Measurements from ENCODE around the gene ANTKMT. TPM values are rescaled to one million over a fixed set of nuclear protein-coding genes. Genes with fewer than 3 reads are reported as not detected.

The ANTKMT gene
- 41.8 TPM in 2 replicates for total RNA-seq

GRCh38 chr16:720990-721764 lies at the start of gene ANTKMT:
ANTKMT (plus strand) TSS chr16:721146; CDS start chr16:721275, 129 bp downstream.

GRCh38 chr16:674968-675883 lies 45.7 kb upstream of the ANTKMT start, which contains the start of gene RHBDL1:
RHBDL1 (plus strand) TSS chr16:675671; CDS start chr16:675791, 120 bp downstream.

GRCh38 chr16:679814-680624 lies 40.9 kb upstream of the ANTKMT start, which contains the start of gene STUB1:
STUB1 (plus strand) TSS chr16:680410; CDS start chr16:680526, 116 bp downstream.

DNA sequence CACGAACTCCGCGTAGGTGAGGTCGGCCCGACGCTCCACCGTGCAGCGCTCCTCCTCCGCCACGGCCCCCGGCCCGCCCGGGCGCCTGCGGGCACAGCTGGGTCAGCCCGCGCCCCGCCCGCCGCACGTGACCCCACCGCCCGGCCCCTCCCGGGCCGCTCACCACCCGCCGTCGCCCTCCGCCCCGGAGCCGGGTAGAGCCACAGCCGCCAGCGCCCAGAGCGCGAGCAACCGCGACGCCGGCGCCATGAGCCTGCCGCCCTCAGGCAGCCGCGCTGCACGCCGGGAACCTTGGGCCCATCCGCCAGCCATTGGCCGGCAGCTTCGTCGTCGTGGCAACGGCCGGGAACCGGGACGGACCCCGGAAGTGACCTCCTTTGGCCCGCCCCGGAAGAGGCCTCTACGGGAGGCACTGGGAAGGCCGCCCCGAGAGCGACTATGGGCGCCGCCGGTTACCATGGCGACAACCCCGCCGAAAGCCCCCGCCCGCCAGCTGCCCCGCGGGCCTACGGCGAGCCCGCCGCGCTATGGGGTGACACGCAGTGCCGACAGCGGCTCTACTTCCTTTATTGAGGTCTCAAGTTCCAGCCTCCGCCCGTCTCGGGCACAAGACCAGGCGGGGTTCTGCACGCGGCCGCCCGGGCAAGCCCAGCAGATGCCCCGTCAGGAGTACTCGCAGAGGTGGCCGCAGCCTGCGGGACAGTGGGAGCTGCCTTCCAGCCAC lies 36.7 kb upstream of the ANTKMT start, which contains the start of gene JMJD8:
Gene JMJD8 (minus strand): TSS at position 264 of the 724 bp plus-strand sequence. CDS start 15 bp downstream, at position 249.

DNA sequence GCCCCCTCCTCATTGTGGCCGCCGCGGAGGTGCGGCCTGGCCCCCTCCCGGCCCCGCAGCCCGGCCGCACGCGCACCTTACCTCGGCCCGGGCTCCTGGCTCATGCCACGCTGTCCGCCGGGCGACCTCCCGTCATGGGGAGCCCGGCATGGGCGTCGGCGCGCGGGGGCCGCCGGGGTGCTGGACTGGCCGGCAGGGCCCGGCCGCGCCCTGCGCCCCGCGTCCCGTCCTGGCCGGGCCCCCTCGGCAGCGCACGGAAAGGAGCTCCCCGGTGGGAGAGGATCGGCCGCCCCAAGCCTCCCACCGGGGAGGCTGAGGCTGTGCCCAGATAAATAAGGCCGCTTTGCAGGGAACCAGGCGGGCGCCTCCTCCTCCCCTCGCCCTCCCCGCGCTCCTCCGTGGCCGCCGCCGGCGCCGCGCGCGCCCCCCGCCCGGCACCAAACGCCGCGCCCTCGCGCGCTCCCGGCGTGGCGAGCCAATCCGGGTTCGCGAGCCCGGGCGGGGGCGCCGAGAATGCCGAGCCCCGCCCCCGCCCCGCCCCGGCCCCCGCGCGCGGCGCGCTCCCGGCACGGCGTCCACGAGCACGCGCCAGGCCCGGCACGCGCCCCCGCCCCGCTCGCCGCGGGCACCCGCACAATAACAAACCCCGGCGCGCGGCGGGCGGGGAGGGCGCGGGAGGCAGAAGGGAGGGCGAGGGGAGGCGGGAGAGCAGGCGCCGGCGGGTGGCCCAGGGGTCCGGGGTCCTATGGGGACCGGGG lies 15.3 kb upstream of the ANTKMT start, which contains the start of gene FBXL16:
Gene FBXL16 (minus strand): TSS at position 371 of the 758 bp plus-strand sequence. CDS start 8,396 bp downstream, outside the sequence.

DNA sequence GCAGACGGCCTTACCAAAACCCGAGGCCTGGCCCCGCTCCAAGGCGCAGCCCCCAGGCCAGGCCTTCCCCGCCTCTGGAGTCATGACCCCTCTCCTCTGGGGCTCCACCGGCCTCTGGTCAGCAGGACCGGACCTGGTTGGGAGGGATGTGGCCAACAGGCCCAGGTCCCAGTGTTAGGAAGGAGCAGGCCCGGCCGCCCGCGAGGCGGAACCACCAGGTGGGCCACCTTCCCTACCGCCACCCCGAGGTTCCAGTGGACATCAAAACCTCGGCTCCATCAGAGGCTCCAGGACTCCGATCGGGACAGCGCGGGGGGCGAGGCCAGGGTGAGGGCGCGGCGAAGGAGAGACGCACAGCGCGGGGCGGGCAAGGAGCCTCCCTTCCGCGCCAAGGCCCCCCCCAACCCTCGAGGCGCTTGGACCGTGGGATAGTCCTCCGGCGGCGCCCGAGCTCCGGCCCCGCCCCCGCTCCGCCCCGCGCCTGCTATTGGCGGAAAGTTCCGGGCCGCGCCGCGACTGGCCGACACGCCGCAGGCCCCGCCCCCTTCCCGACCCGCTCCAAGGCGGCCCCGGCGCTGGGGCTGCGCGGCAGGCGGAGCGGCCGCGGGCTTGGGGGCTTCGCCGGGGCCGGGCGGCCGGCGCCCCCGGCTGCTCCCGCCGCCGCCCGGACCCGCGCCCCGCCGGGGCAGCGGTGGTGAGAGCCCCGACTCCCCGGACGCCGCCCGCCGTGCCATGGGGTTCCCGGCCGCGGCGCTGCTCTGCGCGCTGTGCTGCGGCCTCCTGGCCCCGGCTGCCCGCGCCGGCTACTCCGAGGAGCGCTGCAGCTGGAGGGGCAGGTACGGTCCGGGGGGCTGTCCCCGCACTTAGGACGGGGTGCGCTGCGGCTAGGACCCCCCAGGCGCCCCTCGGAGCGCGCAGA lies 6.1 kb upstream of the ANTKMT start, which contains the start of gene METRN:
Gene METRN (plus strand): TSS at position 561 of the 919 bp plus-strand sequence. CDS start 172 bp downstream, at position 733.

DNA sequence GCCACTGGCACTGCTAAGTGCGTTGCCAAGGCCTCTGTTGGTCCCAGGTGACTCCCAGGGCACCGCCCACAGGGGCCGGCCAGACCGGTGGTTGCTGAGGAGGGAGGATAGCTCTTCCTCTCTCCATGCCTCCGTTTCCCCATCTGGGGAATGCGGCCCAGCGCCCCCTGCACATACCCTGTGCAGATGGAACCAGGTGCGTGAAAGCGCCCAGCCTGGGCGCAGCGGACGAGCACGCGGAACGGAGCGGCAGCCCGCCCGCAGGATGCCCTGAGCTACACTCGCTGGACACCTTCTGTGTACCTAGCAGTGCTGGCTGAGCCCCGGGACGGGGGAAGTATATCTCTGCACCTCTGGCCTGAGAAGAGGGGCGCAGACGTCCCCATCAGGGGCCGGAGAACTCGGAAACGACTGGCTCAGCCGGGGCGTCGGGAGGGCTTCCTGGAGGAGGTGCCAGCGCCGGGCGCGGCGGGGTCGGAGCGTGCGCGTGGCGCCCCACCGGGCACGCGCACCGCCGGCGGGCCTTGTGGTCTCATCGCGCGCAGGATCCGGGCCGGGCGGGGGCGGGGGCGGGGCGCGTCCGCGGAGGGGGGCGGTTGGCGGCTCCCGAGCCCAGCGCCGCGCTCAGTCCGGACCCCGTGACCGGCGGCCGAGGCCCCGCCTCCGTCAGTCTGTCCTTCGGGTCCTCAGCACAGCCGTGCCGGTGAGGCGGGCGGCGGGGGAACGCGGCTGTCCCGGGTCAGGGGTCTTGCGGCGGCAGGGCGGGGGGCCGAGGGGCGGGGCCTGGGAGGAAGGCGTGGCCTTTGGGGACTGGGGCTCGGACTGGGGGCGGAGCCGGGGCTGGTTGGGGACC lies 5.7 kb downstream of the ANTKMT start, which contains the start of the genes CCDC78 and HAGHL:
Gene CCDC78 (minus strand): TSS at position 6 of the 853 bp plus-strand sequence. CDS start 76 bp downstream, outside the sequence.
Gene HAGHL (plus strand): TSS at position 669 of the 853 bp plus-strand sequence. CDS start 404 bp downstream, outside the sequence.

DNA sequence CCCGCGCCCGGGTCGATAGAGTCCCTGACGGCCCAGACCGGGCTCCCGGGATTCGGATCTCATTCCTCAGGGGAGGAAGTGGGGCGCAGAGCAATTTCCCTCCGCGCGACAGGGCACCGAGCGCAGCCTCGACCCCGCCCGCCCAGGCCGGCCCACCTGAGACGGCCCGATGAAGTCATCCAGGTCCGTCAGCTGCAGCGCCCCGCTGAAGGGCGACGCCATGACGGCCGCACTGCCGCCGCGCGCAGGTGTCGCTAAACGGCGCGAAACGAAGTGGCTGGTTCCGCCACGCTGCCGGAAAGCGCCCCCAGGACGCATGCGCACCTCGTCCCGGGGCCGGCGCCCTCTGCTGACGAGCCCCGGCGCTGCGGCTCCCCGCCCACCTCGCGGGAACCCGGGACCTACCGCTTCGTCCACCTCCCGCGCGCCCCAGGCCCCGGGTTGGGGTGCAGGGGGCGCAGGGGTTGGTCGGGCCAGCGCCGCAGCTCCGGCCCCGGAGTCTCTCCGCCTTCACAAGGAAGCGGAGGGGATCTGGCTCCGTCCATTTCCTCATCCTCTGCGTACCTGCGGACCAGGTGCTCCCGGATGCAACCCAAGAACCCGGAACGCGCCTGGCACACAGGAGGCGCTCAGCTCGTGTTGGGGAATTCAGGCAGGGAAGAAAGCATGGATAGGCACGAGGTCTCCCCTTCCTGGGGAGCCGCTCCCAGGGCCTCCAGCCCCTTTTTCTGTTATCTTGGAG lies 20.0 kb downstream of the ANTKMT start, which contains the start of gene CIAO3:
Gene CIAO3 (minus strand): TSS at position 234 of the 742 bp plus-strand sequence. CDS start 12 bp downstream, at position 222.

GRCh38 chr16:760545-761343 lies 39.8 kb downstream of the ANTKMT start, which contains the start of gene MSLN:
MSLN (plus strand) TSS chr16:760734; CDS start chr16:762681, 1,947 bp downstream.

Other genes starting within 250 kb of the ANTKMT start
- gene CAPN15, start 193.4 kb upstream of the ANTKMT start, total RNA-seq = 37.4 and 47.7 TPM in 2 replicates
- gene PRR35, start 160.8 kb upstream of the ANTKMT start, total RNA-seq = not detected in 2 replicates
- 2.2 and 13.1 TPM in 2 replicates for gene NHLRC4, start 154.1 kb upstream of the ANTKMT start, total RNA-seq
- 38.7 and 40.2 TPM in 2 replicates for gene PIGQ, start 151.2 kb upstream of the ANTKMT start, total RNA-seq
- gene RAB40C, start 131.1 kb upstream of the ANTKMT start, total RNA-seq = 14.5 and 15.1 TPM in 2 replicates
- gene WFIKKN1, start 90.2 kb upstream of the ANTKMT start, total RNA-seq = 0.13 and 2.6 TPM in 2 replicates
- gene METTL26, start 84.8 kb upstream of the ANTKMT start, total RNA-seq = 169 and 173 TPM in 2 replicates
- gene MCRIP2, start 79.3 kb upstream of the ANTKMT start, total RNA-seq = 10.8 and 20.2 TPM in 2 replicates
- gene WDR90, start 71.8 kb upstream of the ANTKMT start, total RNA-seq = 7.1 and 19.2 TPM in 2 replicates
- 41.0 and 52.7 TPM in 2 replicates for gene RHOT2, start 53.0 kb upstream of the ANTKMT start, total RNA-seq
- gene RHBDL1, start 45.5 kb upstream of the ANTKMT start, total RNA-seq = 0.78 and 2.1 TPM in 2 replicates
- 93.3 and 150 TPM in 2 replicates for gene STUB1, start 40.7 kb upstream of the ANTKMT start, total RNA-seq
- 65.6 and 101 TPM in 2 replicates for gene JMJD8, start 36.8 kb upstream of the ANTKMT start, total RNA-seq
- 9.4 and 21.4 TPM in 2 replicates for gene WDR24, start 30.7 kb upstream of the ANTKMT start, total RNA-seq
- 0.08 and 0.91 TPM in 2 replicates for gene FBXL16, start 15.3 kb upstream of the ANTKMT start, total RNA-seq
- gene METRN, start 6.0 kb upstream of the ANTKMT start, total RNA-seq = 34.3 and 76.0 TPM in 2 replicates
- gene CCDC78, start 5.3 kb downstream of the ANTKMT start, total RNA-seq = 4.8 TPM in 1 of 2 replicates, not detected in the other
- gene HAGHL, start 6.0 kb downstream of the ANTKMT start, total RNA-seq = 10.6 and 14.7 TPM in 2 replicates
- gene CIAO3, start 19.9 kb downstream of the ANTKMT start, total RNA-seq = 24.6 and 26.3 TPM in 2 replicates
- gene MSLN, start 39.6 kb downstream of the ANTKMT start, total RNA-seq = 0.13 TPM in 1 of 2 replicates, not detected in the other
- 26.4 and 30.3 TPM in 2 replicates for gene RPUSD1, start 67.2 kb downstream of the ANTKMT start, total RNA-seq
- 5.9 and 18.2 TPM in 2 replicates for gene CHTF18, start 67.5 kb downstream of the ANTKMT start, total RNA-seq
- not detected in 2 replicates for gene GNG13, start 79.6 kb downstream of the ANTKMT start, total RNA-seq
- 11.8 and 14.8 TPM in 2 replicates for gene LMF1, start 249.8 kb downstream of the ANTKMT start, total RNA-seq